Neural crest cell (in vitro differentiated cells): Measurements from ENCODE around the gene BBOX1. TPM values are rescaled to one million over a fixed set of nuclear protein-coding genes. Genes with fewer than 3 reads are reported as not detected.
"Not testable (repeated sequence)": the region's sequence is repeated elsewhere in the genome, so short reads cannot be mapped to it uniquely, and the experiment has no call there.

Experiments used
- DNase-seq: peaks from one replicate; pipeline ENCODE4 v3.0.0; 2021; ENCODE audit warnings: low read depth, mixed read lengths, low spot score
- H3K27ac Mint-ChIP-seq: one replicate; pipeline ENCODE4 v1.8.0; 2021; ENCODE audit warnings: mild to moderate bottlenecking, mixed read lengths; ENCODE audit not compliant: unreplicated experiment
- H3K27me3 Mint-ChIP-seq: 2 replicates; pipeline ENCODE4 v1.8.0; 2021; ENCODE audit warnings: low read depth, mild to moderate bottlenecking, mixed read lengths
- H3K36me3 Mint-ChIP-seq: 2 replicates; pipeline ENCODE4 v1.8.0; 2021; ENCODE audit warnings: low read depth, mild to moderate bottlenecking, mixed read lengths
- H3K4me1 Mint-ChIP-seq: 2 replicates; pipeline ENCODE4 v1.8.0; 2021; ENCODE audit warnings: mixed read lengths
- H3K4me3 Mint-ChIP-seq: one replicate; pipeline ENCODE4 v1.8.0; 2021; ENCODE audit warnings: mild to moderate bottlenecking, mixed read lengths
- H3K9me3 Mint-ChIP-seq: 2 replicates; pipeline ENCODE4 v1.8.0; 2021; ENCODE audit warnings: mixed read lengths
- total RNA-seq: library from RNA; stranded (reverse); gene quantifications from 2 replicates; pipeline ENCODE4 v1.2.1, GENCODE V29; 2021
- TF ChIP-seq, protein P1 (sequence below): fragments of 200-600 bp; sonication (generic); conservative IDR thresholded peaks from 2 replicates; pipeline ENCODE4 v1.5.0; 2021; ENCODE audit warnings: antibody characterized with exemption, mild to moderate bottlenecking

BBOX1 gene
- total RNA-seq, 1 donor from 2014 or later = not detected

DNA sequence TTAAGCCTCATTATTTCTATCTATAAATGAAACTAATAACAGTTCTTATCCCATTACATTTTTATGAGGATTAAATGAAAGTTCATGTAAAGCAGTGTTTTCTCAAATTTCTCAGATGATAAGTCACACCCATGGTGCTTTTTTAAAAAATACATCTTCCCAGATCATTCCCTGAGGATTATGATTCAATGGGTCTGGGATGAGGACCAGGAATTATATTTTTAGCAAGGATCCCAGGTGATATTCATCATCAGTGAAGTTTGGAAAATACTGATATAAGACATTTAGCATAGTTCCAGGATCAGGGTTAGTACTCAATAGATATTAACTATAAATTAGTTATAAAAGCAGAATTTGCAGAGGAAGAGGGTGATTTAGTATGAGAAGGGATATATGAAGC lies 89.1 kb downstream of the BBOX1 start:
- Mint-ChIP-seq H3K4me1 (no peaks in the 10 kb centered on the region), H3K27me3 (no peaks in the 10 kb centered on the region), H3K4me3 (no peak overlapping the region), H3K9me3 (peaks cover 13% of the 10 kb centered on the region), H3K36me3 (peaks cover 11% of the 10 kb centered on the region), H3K27ac (no peak overlapping the region)
- TF ChIP-seq, protein P1, sequence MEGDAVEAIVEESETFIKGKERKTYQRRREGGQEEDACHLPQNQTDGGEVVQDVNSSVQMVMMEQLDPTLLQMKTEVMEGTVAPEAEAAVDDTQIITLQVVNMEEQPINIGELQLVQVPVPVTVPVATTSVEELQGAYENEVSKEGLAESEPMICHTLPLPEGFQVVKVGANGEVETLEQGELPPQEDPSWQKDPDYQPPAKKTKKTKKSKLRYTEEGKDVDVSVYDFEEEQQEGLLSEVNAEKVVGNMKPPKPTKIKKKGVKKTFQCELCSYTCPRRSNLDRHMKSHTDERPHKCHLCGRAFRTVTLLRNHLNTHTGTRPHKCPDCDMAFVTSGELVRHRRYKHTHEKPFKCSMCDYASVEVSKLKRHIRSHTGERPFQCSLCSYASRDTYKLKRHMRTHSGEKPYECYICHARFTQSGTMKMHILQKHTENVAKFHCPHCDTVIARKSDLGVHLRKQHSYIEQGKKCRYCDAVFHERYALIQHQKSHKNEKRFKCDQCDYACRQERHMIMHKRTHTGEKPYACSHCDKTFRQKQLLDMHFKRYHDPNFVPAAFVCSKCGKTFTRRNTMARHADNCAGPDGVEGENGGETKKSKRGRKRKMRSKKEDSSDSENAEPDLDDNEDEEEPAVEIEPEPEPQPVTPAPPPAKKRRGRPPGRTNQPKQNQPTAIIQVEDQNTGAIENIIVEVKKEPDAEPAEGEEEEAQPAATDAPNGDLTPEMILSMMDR = no peak
- DNase-seq = no peak

GRCh38 chr11:27130806-27131205 lies 90.2 kb downstream of the BBOX1 start:
- no peak for DNase-seq
- Mint-ChIP-seq H3K27me3 (no peaks in the 10 kb centered on the region), H3K4me3 (no peak overlapping the region), H3K36me3 (peaks cover 20% of the 10 kb centered on the region), H3K4me1 (no peaks in the 10 kb centered on the region), H3K27ac (no peak overlapping the region), H3K9me3 (peaks cover 13% of the 10 kb centered on the region)
- TF ChIP-seq, protein P1 = no peak

GRCh38 chr11:27135924-27136329 lies 95.3 kb downstream of the BBOX1 start:
- peaks cover 24% of the 10 kb centered on the region for H3K9me3 Mint-ChIP-seq
- H3K27ac Mint-ChIP-seq, H3K27me3 Mint-ChIP-seq, DNase-seq, H3K4me3 Mint-ChIP-seq, H3K4me1 Mint-ChIP-seq: not testable (repeated sequence)
- peaks cover 36% of the 10 kb centered on the region for H3K36me3 Mint-ChIP-seq

- H3K4me3 Mint-ChIP-seq = no peak overlapping the region
- no peaks in the 10 kb centered on the region for H3K27me3 Mint-ChIP-seq
- DNase-seq = no peak
- H3K9me3 Mint-ChIP-seq = peaks cover 20% of the 10 kb centered on the region
- peaks cover 45% of the 10 kb centered on the region for H3K36me3 Mint-ChIP-seq
- TF ChIP-seq, protein P1 = no peak
- no peaks in the 10 kb centered on the region for H3K4me1 Mint-ChIP-seq
- no peak overlapping the region for H3K27ac Mint-ChIP-seq
Measured at GRCh38 chr11:27138716-27139115, 98.1 kb downstream of the BBOX1 start.

GRCh38 chr11:27139742-27140367 lies 99.2 kb downstream of the BBOX1 start:
- Mint-ChIP-seq H3K9me3 (peaks cover 20% of the 10 kb centered on the region), H3K4me3 (no peak overlapping the region), H3K36me3 (peaks cover 46% of the 10 kb centered on the region), H3K27ac (no peak overlapping the region), H3K27me3 (no peaks in the 10 kb centered on the region), H3K4me1 (no peaks in the 10 kb centered on the region)
- TF ChIP-seq, protein P1 = no peak
- no peak for DNase-seq

DNA sequence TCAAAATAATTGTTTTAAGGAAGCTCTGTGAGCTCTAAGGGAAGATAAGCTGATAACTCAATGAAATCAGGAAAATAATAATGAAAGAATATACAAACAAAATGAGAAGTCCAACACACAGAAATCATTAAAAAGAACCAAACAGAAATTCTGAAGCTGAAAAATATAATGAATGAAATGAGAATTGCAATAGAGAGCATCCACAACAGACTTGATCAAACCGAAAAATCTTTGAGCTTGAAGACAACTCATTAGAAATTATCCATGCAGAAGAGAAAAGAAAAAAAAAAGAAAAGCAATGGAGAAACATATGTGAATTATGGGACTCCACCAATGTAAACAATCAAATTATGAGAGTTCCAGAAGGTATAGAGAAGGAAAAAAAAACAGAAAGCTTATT lies 101.0 kb downstream of the BBOX1 start:
- Mint-ChIP-seq H3K9me3 (peaks cover 16% of the 10 kb centered on the region), H3K27ac (no peak overlapping the region), H3K4me1 (no peaks in the 10 kb centered on the region), H3K27me3 (no peaks in the 10 kb centered on the region), H3K4me3 (no peak overlapping the region), H3K36me3 (peaks cover 37% of the 10 kb centered on the region)
- no peak for DNase-seq
- TF ChIP-seq, protein P1 = no peak
